Transverse colon (tissue), 4 donors: Measurements from ENCODE around the gene TCF7L2. TPM values are rescaled to one million over a fixed set of nuclear protein-coding genes. Genes with fewer than 3 reads are reported as not detected.

Experiments
- DNase-seq: peaks from one replicate; pipeline ENCODE4 v3.0.0-alpha.2; 2019
- H3K27ac ChIP-seq, 4 donors: fragments of 200-600 bp; sonication (generic); 2 replicates each; pipeline ENCODE4 v1.5.1; 2016 to 2018; ENCODE audit warnings: inconsistent platforms in 4 of 4
- H3K27me3 ChIP-seq: fragments of 200-600 bp; sonication (generic); 2 replicates; pipeline ENCODE4 v1.5.1; 2017; ENCODE audit warnings: inconsistent platforms
- H3K36me3 ChIP-seq, 4 donors: fragments of 200-600 bp; sonication (generic); 2 replicates each; pipeline ENCODE4 v1.5.1; 2017 to 2019; ENCODE audit warnings: inconsistent platforms in 4 of 4
- H3K4me1 ChIP-seq, 4 donors: fragments of 200-600 bp; sonication (generic); 2 replicates each; pipeline ENCODE4 v1.5.1; 2017 to 2020; ENCODE audit warnings: inconsistent platforms in 4 of 4
- H3K4me3 ChIP-seq, 4 donors: fragments of 200-600 bp; sonication (generic); 1 replicate in 1 of 4; 2 replicates in 3 of 4; pipeline versions ENCODE4 v1.5.1 to v1.6.1; 2017 to 2019; ENCODE audit warnings: inconsistent platforms in 4 of 4
- H3K9me3 ChIP-seq, 2 donors: fragments of 200-600 bp; sonication (generic); 2 replicates each; pipeline ENCODE4 v1.5.1; 2017 to 2019; ENCODE audit warnings: inconsistent platforms in 2 of 2
- CTCF ChIP-seq, 5 experiments: fragments of 200-600 bp in 3 of 5; fragments of 450-650 bp in 2 of 5; sonication (generic) in 3 of 5; IDR thresholded peaks; 1 replicate in 2 of 5; 2 replicates in 3 of 5; pipeline ENCODE4 v1.5.1; 2016 to 2017; ENCODE audit warnings: antibody characterized with exemption in 5 of 5, inconsistent platforms in 3 of 5, mild to moderate bottlenecking in 2 of 5, moderate library complexity in 1 of 5
- EP300 ChIP-seq: sonication (generic); formaldehyde crosslinking; IDR thresholded peaks from one replicate; pipeline ENCODE4 v1.6.1; 2017; ENCODE audit warnings: antibody characterized with exemption, low read depth
- POLR2A ChIP-seq: fragments of 450-650 bp; IDR thresholded peaks from one replicate; pipeline ENCODE4 v1.6.1; 2016; ENCODE audit warnings: antibody characterized with exemption, mild to moderate bottlenecking, moderate library complexity
- POLR2AphosphoS5 ChIP-seq, 3 donors: sonication (generic); formaldehyde crosslinking; IDR thresholded peaks; one replicate each; pipeline ENCODE4 v1.6.1; 2016; ENCODE audit warnings: antibody characterized with exemption in 3 of 3
- WGBS, 2 donors: methylation state at CpG; one replicate each; pipeline ENCODE4 v1.1.5; 2018; ENCODE audit warnings: low coverage in 1 of 2; 5-methylcytosine and 5-hydroxymethylcytosine counted together
- in situ Hi-C, 4 donors: fragments of 200-750 bp; cut with MboI; loops; one replicate each; pipeline versions ENCODE4 v1.15.0 to v1.15.1; 2017; ENCODE audit warnings: low sequenced_read_pairs in 3 of 4, low pct_ligation_motif_present in 1 of 4, low pct_unique_long_range_greater_than_20kb in 1 of 4
- intact Hi-C: fragments of 100-400 bp; cut with DNase I; formaldehyde crosslinking; loops from one replicate; pipeline ENCODE4 v1.15.1; 2023; ENCODE audit warnings: low total_unique reads
- total RNA-seq, 4 donors: library from RNA; depleted of rRNA; stranded (reverse); fragments of >200 nt; gene quantifications; one replicate each; pipeline ENCODE4 v1.1.0, GENCODE V29; 2016

The TCF7L2 gene
- total RNA-seq, 4 donors from 2014 or later, result 84.6 to 249 (median 137) TPM

- Histone ChIP-seq H3K36me3 (no peaks in the 10 kb centered on the region), H3K9me3 (no peaks in the 10 kb centered on the region), H3K27me3 (no peaks in the 10 kb centered on the region), H3K27ac (peak overlapping the region; percentile 77 to 81 (median 78)), H3K4me1 (peaks cover 20 to 71% (median 47%) of the 10 kb centered on the region in 4 donors), H3K4me3 (no peak overlapping the region)
- TF ChIP-seq CTCF (IDR thresholded peaks at IDR 0.05), result peak in 1 of 5 experiments; percentile 12
- TF ChIP-seq EP300, result no peak
- peak in 2 of 3 donors; percentile 76 to 83 for TF ChIP-seq POLR2AphosphoS5 (IDR thresholded peaks at IDR 0.05)
- intact Hi-C loops, result no loop called here
- in situ Hi-C loops, result loop anchor here in 1 of 4 donors (25.0 kb wide), 1 partner anchor 131 kb away; the partner anchor contains the start of gene TCF7L2
- 39 to 44% methylated on average over 4 to 10 of the region's 10 CpGs for WGBS, 2 donors
- DNase-seq, result peak; percentile 46
Observed at GRCh38 chr10:113093188-113094113, 143.4 kb downstream of the TCF7L2 start.

GRCh38 chr10:113094114-113094486, 144.1 kb downstream of the TCF7L2 start:
- in situ Hi-C loops (loop anchor here in 1 of 4 donors (25.0 kb wide), 1 partner anchor 132 kb away; the partner anchor contains the start of gene TCF7L2), intact Hi-C loops (no loop called here)
- no peak for DNase-seq
- Histone ChIP-seq H3K27ac (peak overlapping the region; percentile 59 to 81 (median 73)), H3K36me3 (no peaks in the 10 kb centered on the region), H3K9me3 (no peaks in the 10 kb centered on the region), H3K4me3 (no peak overlapping the region), H3K27me3 (no peaks in the 10 kb centered on the region), H3K4me1 (peaks cover 20 to 65% (median 46%) of the 10 kb centered on the region in 4 donors)
- TF ChIP-seq CTCF (IDR thresholded peaks at IDR 0.05) (no peak), POLR2A (no peak)
- whole genome bisulfite sequencing, 2 donors, result 23 to 28% methylated on average over 3 of the region's 3 CpGs

GRCh38 chr10:113095419-113096127, 145.5 kb downstream of the TCF7L2 start:
- Histone ChIP-seq H3K4me1 (peaks cover 20 to 64% (median 46%) of the 10 kb centered on the region in 4 donors), H3K9me3 (no peaks in the 10 kb centered on the region), H3K4me3 (no peak overlapping the region), H3K27ac (peak overlapping the region in 3 of 4 donors; percentile 59 to 76 (median 64)), H3K27me3 (no peaks in the 10 kb centered on the region), H3K36me3 (no peaks in the 10 kb centered on the region)
- no peak for DNase-seq
- 88 to 93% methylated on average over 13 to 15 of the region's 15 CpGs for WGBS, 2 donors
- no peak for TF ChIP-seq POLR2AphosphoS5 (IDR thresholded peaks at IDR 0.05)
- no peak for TF ChIP-seq EP300
- no peak for TF ChIP-seq CTCF (IDR thresholded peaks at IDR 0.05)
- TF ChIP-seq POLR2A, result no peak
- in situ Hi-C loops (loop anchor here in 1 of 4 donors (25.0 kb wide), 1 partner anchor 133 kb away; the partner anchor contains the start of gene TCF7L2), intact Hi-C loops (no loop called here)
